Adrenal gland (tissue), 12 donors: Measurements from ENCODE around the gene SPAG16. TPM values are rescaled to one million over a fixed set of nuclear protein-coding genes. Genes with fewer than 3 reads are reported as not detected.

Experiments
- DNase-seq, 7 donors: peaks; one replicate each; pipeline ENCODE4 v3.0.0-alpha.2; 2019 to 2020
- H3K27ac ChIP-seq, 5 donors: fragments of 200-600 bp; sonication (generic) in 4 of 5; 1 replicate in 3 of 5; 2 replicates in 2 of 5; pipeline versions ENCODE4 v1.5.1 to v1.8.0; 2016 to 2020; ENCODE audit warnings: mild to moderate bottlenecking in 1 of 5
- H3K27me3 ChIP-seq: fragments of 200-600 bp; 2 replicates; pipeline ENCODE4 v1.8.0; 2021
- H3K36me3 ChIP-seq, 2 donors: fragments of 200-600 bp; replicated peaks in 1 of 2; 1 replicate in 1 of 2; 2 replicates in 1 of 2; pipeline versions ENCODE4 v1.5.1 to v1.8.0; 2018 to 2022
- H3K4me1 ChIP-seq, 2 donors: fragments of 200-600 bp; replicated peaks in 1 of 2; 1 replicate in 1 of 2; 2 replicates in 1 of 2; pipeline versions ENCODE4 v1.5.1 to v1.8.0; 2018 to 2021
- H3K4me3 ChIP-seq, 4 donors: fragments of 200-600 bp; sonication (generic) in 3 of 4; one replicate each; pipeline ENCODE4 v1.5.1; 2016 to 2018
- H3K9me3 ChIP-seq, 3 donors: fragments of 200-600 bp; sonication (generic) in 1 of 3; replicated peaks in 1 of 3; 1 replicate in 2 of 3; 2 replicates in 1 of 3; pipeline versions ENCODE4 v1.5.1 to v1.8.0; 2016 to 2021
- CTCF ChIP-seq, 6 experiments: fragments of 450-650 bp in 4 of 6; fragments of 200-600 bp in 2 of 6; sonication (generic) in 1 of 6; IDR thresholded peaks; 1 replicate in 5 of 6; 2 replicates in 1 of 6; pipeline versions ENCODE4 v1.5.1 to v1.8.0; 2016 to 2021; ENCODE audit warnings: antibody characterized with exemption in 6 of 6, mild to moderate bottlenecking in 2 of 6, moderate library complexity in 1 of 6
- POLR2A ChIP-seq, 2 donors: fragments of 450-650 bp; IDR thresholded peaks; one replicate each; pipeline ENCODE4 v1.6.1; 2017; ENCODE audit warnings: antibody characterized with exemption in 2 of 2, mild to moderate bottlenecking in 2 of 2, moderate library complexity in 1 of 2
- WGBS, 4 donors: extraction: QIAGEN DNeasy Blood & Tissue Kit in 2 of 4; methylation state at CpG; one replicate each; pipeline versions ENCODE4 v1.1.5 to v1.1.7; 2013 to 2017; 5-methylcytosine and 5-hydroxymethylcytosine counted together
- intact Hi-C, 2 donors: fragments of 100-400 bp; cut with DNase I; formaldehyde crosslinking; loops; one replicate each; pipeline versions ENCODE4 v1.14.1 to v1.15.0; 2022 to 2023
- polyA plus RNA-seq, 3 donors: library from polyadenylated mRNA; stranded (reverse); fragments of 200-250 nt in 2 of 3; fragments of 350-450 nt in 1 of 3; fragmentation: Illumina TruSeq in 1 of 3; extraction: RNeasy Lipid Tissue Mini Kit (QIAGEN cat#74804) in 1 of 3; gene quantifications; one replicate each; pipeline ENCODE4 v1.2.3, GENCODE V29; 2013 to 2014
- total RNA-seq, 9 donors: library from RNA; depleted of rRNA in 4 of 9; stranded (reverse); fragments of >200 nt in 4 of 9; fragments of 120-200 nt in 1 of 9; fragmentation: NEBNext Ultra II Directional in 1 of 9; extraction: Animal tissue kit (Norgen Biotek cat#: 25700) in 1 of 9; gene quantifications; one replicate each; pipeline versions ENCODE4 v1.1.0 to v1.2.4, GENCODE V29; 2013 to 2023
- donor health status: healthy with polysubstance abuse.
- donor health status: Bipolar disorder and iron deficiency.
- donor health status: DM: yes; HTN: yes; CAD: no.
- donor health status: DM: no; HTN: no; CAD: no.
- donor health status: DM: no; HTN: no; CAD: no.
- donor health status: DM: yes; HTN: yes; CAD: no.

The SPAG16 gene
- total and polyA plus RNA-seq, 12 donors = 12.4 to 45.3 (median 21.8) TPM

- intact Hi-C loops = no loop called here
Measured at GRCh38 chr2:213451542-213452239, 167.4 kb downstream of the SPAG16 start.

GRCh38 chr2:213455316-213456008, 171.2 kb downstream of the SPAG16 start:
- intact Hi-C loops = no loop called here
- Histone ChIP-seq H3K27ac (no peak overlapping the region), H3K4me1 (no peaks in the 10 kb centered on the region), H3K27me3 (no peaks in the 10 kb centered on the region), H3K4me3 (no peak overlapping the region), H3K36me3 (no peaks in the 10 kb centered on the region), H3K9me3 (no peaks in the 10 kb centered on the region)
- TF ChIP-seq POLR2A (IDR thresholded peaks at IDR 0.05) (no peak), CTCF (IDR thresholded peaks at IDR 0.05) (no peak)
- 59 to 76% (median 74%) methylated on average over 3 to 5 of the region's 5 CpGs for whole genome bisulfite sequencing, 4 donors
- DNase-seq = no peak

More at GRCh38 chr2:213451542-213452239, 167.4 kb downstream of the SPAG16 start:
- Histone ChIP-seq H3K27ac (no peak overlapping the region), H3K4me3 (no peak overlapping the region), H3K27me3 (no peaks in the 10 kb centered on the region), H3K36me3 (no peaks in the 10 kb centered on the region), H3K4me1 (no peaks in the 10 kb centered on the region), H3K9me3 (no peaks in the 10 kb centered on the region)
- 38 to 47% (median 43%) methylated on average over 9 to 12 of the region's 12 CpGs for WGBS, 4 donors
- TF ChIP-seq CTCF (IDR thresholded peaks at IDR 0.05) = no peak
- DNase-seq = no peak

GRCh38 chr2:213475433-213475832, 191.2 kb downstream of the SPAG16 start:
- Histone ChIP-seq H3K27me3 (no peaks in the 10 kb centered on the region), H3K4me1 (no peaks in the 10 kb centered on the region), H3K4me3 (no peak overlapping the region), H3K9me3 (peaks cover 0 to 10% (median 0%) of the 10 kb centered on the region in 3 donors), H3K36me3 (no peaks in the 10 kb centered on the region), H3K27ac (no peak overlapping the region)
- intact Hi-C loops = no loop called here
- TF ChIP-seq CTCF (IDR thresholded peaks at IDR 0.05) (no peak), POLR2A (IDR thresholded peaks at IDR 0.05) (no peak)
- DNase-seq = no peak

GRCh38 chr2:213476641-213477040, 192.4 kb downstream of the SPAG16 start:
- WGBS, 4 donors = 84 to 92% (median 88%) methylated on average over 4 of the region's 4 CpGs
- H3K36me3 ChIP-seq = no peaks in the 10 kb centered on the region
- H3K27ac ChIP-seq = no peak overlapping the region
- intact Hi-C loops = no loop called here
- no peaks in the 10 kb centered on the region for H3K4me1 ChIP-seq
- TF ChIP-seq POLR2A (IDR thresholded peaks at IDR 0.05) (no peak), CTCF (IDR thresholded peaks at IDR 0.05) (no peak)
- no peaks in the 10 kb centered on the region for H3K27me3 ChIP-seq
- no peak for DNase-seq
- no peak overlapping the region for H3K4me3 ChIP-seq
- H3K9me3 ChIP-seq = peaks cover 0 to 10% (median 0%) of the 10 kb centered on the region in 3 donors
